Stimulated activated CD8-positive, alpha-beta memory T cell treated with anti-CD3 and anti-CD28 coated beads, Interleukin-7, amount 100 ng/mL, for 24 hours (primary cell): Measurements from ENCODE around the gene SLX1A.
A peak's percentile ranks its signal among the peaks of the same experiment; 100 is the strongest.
"Not testable (repeated sequence)": the region's sequence is repeated elsewhere in the genome, so short reads cannot be mapped to it uniquely, and the experiment has no call there.

Source experiments
- DNase-seq: peaks from one replicate; pipeline ENCODE4 v3.0.0-alpha.2; 2020; ENCODE audit warnings: low read depth

Gene SLX1A

DNA sequence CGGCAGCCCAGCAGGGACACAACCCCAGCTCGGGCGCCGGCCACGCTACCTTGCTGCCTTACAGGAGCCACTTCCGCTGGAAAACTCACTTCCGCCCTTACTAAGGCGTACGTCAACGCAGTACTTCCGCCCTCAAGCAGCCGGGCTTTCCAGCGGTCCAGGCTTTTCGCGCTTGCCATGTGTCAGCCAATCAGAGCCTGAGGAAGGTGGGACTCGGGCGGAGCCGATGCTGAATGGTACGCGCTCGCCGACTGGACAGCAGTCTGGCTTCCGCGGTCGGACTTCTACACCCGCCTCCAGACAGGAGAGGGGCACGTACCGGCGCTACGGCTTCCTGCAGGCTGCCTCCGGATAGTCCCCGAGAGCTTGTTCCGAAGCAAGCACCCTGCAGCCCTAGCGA is at the start of gene SLX1A, which contains the start of gene BOLA2B:
Gene SLX1A, plus strand, starts transcription at position 261 of the 400 bp plus-strand sequence. CDS start 210 bp downstream, outside the sequence.
Gene BOLA2B, minus strand, starts transcription at position 52 of the 400 bp plus-strand sequence. CDS start 71 bp downstream, outside the sequence.
- DNase-seq = not testable (repeated sequence)

DNA sequence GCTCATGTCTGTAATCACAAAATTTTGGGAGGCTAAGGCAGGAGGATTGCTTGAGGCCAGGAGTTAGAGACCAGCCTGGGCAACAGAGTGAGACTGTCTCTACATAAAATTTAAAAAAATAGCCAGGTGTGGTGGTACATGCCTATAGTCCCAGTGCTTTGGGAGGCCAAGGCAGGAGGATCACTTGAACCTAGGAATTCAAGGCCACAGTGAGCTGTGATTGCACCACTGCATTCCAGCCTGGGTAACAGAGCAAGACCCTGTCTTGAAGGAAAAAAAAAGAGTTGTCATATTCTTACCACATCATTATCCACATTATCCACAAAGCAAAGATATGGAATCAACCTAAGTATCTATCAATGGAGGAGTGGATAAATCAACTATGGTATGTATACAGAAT is 49.7 kb upstream of the SLX1A start:
- DNase-seq = no peak

DNA sequence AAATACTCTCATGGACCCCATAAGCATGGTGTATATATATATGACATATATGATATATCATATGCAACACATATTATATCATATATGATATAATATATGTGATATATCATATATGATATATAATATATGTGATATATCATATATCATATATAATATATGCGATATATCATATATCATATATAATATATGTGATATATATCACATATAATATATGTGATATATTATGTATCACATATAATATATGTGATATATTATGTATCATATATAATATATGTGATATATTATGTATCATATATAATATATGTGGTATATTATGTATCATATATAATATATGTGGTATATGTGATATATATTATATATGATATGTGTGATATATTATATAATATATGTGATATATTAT is 48.8 kb upstream of the SLX1A start:
- DNase-seq = no peak

DNA sequence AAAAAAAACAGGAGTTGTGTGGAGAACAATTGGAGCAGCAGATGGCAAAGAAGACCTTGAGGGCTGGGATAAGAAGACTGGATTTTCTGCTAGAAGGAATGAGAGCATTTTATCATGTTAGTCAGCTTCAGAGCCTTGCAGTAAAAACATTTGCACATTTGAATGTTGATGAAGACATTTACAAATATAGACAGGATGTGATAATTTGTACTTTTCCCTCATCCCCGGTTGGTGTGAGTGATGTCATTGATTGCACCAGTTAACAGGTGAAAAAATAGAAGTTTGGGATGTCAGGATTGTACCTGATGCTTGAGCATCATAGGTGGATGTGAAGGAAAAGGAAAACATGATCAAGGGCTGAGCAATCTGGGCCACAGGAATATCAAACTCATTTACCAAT is 48.0 kb upstream of the SLX1A start:
- no peak for DNase-seq

DNA sequence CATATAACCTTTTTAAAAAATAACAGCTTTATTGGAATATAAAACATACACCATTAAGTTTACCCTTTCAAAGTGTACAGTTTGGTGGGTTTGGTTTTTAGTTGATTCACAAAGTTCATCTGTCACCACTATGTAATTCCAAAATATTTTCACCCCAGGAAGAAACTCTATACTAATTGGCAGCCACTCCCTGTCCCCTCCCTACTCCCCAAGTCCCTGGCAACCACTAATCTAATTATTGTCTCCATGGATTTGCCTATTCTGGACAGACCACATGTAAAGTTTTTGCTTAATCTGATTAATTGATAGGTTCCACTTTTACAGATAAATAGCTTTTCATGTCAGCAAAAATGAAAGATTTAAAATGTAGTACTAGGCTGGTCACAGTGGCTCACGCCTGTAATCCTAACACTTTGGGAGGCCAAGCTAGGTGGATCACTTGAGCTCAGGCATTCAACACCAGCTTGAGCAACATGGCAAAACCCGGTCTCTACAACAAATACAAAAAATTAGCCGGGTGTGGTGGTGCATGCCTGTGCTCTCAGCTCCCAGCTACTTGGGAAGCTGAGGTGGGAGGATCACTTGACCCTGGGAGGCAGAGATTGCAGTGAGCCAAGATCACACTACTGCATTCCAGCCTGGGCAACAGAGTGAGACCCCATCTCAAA is 45.7 kb upstream of the SLX1A start:
- DNase-seq = no peak

DNA sequence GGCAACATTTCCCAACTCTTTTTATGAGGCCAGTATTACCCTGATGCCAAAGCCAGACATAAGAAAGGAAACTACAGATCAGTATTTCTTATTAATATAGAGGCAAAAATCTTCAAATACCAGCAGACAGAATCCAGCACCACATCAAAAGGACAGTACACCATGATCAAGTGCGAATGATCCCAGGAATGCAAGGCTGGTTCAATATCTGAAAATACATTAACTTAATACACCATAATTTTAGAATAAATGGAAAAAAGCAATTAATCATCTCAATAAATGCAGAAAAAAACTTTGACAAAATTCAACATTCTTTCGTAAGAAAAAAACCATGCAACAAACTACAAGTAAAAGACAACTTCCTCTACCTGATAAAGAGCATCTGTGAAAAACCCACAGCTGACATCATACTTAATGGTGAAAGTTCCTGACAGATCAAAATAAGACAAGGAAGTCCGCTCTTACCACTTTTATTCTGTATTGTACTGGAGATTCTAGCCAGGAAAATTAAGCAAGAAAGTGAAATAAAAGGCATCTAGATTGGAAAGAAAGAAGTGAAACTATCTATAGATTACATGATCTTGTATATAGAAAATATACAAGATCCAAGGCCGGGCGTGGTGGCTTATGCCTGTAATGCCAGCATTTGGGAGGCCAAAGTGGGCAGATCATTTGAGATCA is 44.3 kb upstream of the SLX1A start:
- DNase-seq = no peak

DNA sequence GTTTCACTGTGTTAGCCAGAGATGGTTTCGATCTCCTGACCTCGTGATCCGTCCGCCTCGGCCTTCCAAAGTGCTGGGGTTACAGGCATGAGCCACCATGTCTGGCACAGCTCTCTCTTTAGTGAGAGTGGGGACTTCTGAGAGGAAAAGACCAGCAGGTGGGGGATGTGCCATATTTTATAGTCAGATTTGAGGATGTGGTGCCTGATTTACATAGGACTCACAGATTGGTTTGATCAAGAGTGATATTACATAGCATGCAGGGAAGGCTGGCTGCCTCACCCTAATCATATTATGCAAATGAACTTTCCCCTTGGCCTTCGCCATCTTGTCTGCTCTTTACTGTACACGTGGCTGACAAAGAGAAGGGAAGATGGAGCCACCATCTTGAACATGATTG is 42.6 kb upstream of the SLX1A start:
- DNase-seq = no peak

DNA sequence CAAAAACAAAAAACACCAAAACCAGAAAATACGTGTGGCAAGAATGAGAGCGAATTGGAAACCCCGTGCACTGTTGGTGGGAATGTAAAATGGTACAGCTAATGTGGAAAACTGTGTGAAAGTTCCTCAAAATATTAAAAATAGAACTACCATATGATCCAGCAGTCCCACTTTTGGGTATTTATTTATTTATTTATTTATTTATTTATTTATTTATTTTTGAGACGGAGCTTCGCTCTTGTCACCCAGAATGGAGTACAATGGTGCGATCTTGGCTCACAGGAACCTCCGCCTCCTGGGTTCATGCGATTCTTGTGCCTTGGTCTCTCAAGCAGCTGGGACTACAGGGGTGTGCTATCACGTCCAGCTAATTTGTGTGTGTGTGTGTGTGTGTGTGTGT is 41.2 kb upstream of the SLX1A start:
- no peak for DNase-seq

DNA sequence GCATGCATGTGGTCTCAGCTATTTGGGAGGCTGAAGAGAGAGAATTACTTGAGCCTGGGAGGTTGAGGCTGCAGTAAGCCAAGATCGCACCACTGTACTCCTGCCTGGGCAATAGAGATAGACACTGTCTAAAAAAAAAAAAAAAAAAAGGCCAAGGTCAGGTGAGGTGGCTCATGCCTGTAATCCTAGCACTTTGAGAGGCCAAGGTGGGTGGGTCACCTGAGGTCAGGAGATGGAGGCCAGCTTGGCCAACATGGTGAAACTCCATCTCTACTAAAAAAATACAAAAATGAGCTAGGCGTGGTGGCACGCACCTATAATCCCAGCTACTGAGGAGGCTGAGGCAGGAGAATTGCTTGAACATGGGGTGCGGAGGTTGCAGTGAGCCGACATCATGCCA is 38.5 kb upstream of the SLX1A start:
- DNase-seq = no peak

DNA sequence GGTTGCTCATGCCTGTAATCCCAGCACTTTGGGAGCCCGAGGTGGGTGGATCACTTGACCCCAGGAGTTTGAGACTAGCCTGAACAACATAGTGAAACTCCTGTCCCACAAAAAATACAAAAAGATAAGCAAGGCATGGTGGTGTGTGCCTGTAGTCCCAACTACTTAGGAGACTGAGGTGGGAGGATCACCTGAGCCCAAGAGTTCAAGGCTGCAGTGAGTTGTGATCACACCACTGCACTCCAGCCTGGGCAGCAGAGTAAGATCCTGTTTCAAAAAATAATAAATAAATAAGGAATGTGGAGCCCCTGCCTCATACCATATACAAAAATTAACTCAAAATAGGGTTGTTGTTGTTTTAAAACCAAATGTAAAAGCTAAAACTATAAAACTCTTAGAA is 36.5 kb upstream of the SLX1A start:
- DNase-seq = no peak

DNA sequence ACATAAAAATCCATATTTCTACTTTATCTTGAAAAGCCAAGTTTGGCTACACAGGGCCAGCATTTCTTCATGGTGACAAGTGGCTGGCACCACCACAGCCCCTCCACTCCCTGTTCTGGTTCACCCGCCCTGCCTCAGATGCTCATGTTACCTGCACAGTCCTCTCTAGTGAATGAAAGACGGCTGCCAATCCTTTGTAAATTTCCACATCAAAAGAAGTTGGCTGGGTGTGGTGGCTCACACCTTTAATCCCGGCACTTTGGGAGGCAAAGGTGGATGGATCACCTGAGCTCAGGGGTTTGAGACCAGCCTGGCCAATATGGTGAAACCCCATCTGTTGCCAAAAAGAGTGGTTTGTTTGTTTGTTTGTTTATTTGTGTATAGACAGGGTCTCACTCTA is 30.1 kb upstream of the SLX1A start:
- DNase-seq = no peak

DNA sequence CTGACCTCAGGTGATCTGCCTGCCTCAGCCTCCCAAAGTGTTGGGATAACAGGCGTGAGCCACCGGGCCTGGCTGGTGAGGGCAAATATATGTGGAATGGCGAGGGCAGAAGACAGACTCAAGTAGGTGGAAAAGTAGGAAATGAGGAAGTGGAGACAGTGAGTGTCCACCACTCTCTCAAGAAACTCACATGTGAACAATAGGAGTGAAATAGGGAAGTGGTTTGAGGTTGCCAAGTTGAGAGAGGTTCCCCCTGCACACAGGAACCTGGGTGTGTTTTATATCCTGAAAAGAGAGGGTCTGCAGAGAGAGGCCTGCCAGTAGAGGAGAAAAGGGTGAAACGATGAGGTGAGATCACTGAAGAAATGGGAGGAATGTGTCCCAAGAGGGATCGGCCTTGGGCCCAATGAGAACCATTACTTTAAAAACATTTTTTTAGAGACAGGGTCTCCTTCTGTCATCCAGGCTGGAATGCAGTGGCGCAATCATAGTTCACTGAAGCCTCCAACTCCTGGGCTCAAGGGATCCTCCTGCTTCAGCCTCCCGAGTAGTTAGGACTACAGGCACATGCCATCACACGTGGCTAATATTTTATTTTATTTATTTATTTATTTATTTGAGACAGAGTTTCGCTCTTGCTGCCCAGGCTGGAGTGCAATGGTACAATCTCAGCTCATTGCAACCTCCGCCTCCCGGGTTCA is 27.3 kb upstream of the SLX1A start:
- DNase-seq = no peak

DNA sequence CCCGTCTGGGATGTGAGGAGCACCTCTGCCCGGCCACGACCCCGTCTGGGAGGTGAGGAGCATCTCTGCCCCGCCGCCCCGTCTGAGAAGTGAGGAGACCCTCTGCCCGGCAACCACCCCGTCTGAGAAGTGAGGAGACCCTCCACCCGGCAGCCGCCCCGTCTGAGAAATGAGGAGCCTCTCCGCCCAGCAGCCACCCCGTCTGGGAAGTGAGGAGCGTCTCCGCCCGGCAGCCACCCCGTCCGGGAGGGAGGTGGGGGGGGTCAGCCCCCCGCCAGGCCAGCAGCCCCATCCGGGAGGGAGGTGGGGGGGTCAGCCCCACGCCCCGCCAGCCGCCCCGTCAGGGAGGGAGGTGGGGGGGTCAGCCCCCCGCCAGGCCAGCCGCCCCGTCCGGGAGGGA is 24.9 kb upstream of the SLX1A start:
- not testable (repeated sequence) for DNase-seq

DNA sequence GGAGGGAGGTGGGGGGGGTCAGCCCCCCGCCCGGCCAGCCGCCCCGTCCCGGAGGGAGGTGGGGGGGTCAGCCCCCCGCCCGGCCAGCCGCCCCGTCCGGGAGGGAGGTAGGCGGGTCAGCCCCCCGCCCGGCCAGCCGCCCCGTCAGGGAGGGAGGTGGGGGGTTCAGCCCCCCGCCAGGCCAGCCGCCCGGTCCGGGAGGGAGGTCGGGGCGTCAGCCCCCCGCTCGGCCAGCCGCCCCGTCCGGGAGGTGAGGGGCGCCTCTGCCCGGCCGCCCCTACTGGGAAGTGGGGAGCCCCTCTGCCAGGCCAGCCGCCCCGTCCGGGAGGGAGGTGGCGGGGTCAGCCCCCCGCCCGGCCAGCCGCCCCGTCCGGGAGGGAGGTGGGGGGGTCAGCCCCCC is 24.3 kb upstream of the SLX1A start:
- not testable (repeated sequence) for DNase-seq

DNA sequence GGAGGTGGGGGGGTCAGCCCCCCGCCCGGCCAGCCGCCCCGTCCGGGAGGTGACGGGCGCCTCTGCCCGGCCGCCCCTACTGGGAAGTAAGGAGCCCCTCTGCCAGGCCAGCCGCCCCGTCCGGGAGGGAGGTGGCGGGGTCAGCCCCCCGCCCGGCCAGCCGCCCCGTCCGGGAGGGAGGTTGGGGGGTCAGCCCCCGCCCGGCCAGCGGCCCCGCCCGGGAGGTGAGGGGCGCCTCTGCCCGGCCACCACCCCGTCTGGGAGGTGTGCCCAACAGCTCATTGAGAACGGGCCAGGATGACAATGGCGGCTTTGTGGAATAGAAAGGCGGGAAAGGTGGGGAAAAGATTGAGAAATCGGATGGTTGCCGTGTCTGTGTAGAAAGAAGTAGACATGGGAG is 23.5 kb upstream of the SLX1A start:
- not testable (repeated sequence) for DNase-seq

DNA sequence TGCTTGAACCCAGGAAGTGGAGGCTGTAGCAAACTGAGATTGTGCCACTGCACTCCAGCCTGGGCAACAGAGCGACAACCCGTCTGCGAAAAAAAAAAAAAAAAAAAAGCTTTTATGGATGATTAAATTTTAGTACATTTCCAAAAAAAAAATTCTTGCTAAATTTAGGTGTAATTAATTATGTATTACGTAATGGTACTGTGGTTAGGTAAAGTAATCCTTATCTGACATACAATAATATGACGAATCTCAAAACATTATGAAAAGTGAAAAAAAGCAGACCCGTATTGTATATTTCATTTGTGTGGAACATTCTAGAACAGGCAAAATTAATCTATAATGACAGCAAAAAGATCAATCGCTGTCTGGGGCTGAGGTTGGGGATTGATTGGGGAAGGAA is 20.6 kb upstream of the SLX1A start:
- DNase-seq = no peak

DNA sequence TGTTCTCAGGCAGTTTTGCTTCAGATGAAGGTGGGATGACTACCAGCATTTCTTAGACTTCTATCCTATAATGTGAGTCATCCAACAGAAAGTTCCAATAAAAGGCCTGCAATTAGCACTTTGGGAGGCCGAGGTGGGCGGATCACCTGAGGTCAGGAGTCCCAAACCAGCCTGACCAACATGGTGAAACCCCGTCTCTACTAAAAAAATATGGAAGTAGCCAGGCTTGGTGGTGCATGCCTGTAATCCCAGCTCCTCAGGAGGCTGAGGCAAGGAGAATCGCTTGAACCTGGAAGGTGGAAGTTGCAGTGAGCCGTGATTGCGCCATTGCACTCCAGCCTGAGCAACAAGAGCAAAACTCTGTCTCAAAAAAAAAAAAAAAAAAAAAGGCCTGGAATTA is 16.8 kb upstream of the SLX1A start:
- DNase-seq = not testable (repeated sequence)

DNA sequence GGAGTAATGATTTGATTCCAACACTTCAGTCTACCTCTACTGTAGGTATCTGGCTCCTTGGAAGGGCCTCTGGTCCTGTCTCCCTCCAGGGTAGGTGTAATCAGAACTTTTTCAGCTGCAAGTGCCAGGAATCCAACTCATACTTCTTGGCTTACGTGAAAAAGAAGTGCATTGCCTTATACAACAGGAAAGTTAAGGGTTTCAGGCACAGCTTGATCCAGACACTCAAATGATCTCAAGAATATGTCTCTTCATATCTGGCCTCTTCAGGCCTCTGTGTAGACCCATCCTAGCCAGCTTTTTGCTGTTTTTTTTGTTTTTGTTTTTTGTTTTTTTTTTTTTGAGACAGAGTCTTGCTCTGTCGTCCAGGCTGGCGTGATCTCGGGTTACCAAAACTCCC is 14.5 kb upstream of the SLX1A start:
- no peak for DNase-seq

DNA sequence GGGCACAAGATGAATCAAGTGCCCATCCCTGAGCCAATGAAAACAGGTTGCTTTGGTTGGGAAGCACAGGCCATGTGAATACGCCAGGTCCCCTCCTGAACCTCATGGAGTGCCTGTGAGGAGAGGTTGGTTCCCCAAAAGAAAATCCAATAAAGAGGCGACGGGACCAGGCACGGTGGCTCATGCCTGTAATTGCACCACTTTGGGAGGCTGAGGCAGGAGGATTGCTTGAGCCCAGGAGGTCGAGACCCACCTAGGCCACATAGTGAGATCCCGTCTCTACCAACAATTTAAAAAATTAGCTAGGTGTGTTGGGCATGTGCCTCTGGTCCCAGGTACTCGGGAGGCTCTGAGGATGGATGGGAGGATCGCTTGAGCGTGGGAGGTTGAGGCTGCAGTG is 13.7 kb upstream of the SLX1A start:
- DNase-seq = no peak

DNA sequence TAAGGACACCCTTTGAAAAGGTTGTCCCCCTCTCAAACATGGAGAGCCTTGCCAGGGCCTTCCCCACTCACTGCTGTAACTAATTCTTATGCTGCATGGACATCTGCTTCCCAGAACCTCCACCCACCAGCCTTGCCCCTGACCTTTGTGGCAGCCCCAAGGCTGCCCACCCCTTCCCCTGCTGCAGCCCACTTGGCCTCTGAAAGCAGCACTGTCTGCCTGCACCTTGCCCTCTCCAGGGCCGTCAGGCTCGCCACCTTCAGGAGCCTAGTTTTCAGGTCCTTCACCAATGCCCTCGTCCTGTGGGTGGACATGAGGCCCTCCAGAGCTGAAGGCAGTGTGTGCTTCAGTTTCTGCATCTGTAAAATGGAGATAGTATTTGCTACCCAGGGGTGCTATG is 12.9 kb upstream of the SLX1A start:
- no peak for DNase-seq

DNA sequence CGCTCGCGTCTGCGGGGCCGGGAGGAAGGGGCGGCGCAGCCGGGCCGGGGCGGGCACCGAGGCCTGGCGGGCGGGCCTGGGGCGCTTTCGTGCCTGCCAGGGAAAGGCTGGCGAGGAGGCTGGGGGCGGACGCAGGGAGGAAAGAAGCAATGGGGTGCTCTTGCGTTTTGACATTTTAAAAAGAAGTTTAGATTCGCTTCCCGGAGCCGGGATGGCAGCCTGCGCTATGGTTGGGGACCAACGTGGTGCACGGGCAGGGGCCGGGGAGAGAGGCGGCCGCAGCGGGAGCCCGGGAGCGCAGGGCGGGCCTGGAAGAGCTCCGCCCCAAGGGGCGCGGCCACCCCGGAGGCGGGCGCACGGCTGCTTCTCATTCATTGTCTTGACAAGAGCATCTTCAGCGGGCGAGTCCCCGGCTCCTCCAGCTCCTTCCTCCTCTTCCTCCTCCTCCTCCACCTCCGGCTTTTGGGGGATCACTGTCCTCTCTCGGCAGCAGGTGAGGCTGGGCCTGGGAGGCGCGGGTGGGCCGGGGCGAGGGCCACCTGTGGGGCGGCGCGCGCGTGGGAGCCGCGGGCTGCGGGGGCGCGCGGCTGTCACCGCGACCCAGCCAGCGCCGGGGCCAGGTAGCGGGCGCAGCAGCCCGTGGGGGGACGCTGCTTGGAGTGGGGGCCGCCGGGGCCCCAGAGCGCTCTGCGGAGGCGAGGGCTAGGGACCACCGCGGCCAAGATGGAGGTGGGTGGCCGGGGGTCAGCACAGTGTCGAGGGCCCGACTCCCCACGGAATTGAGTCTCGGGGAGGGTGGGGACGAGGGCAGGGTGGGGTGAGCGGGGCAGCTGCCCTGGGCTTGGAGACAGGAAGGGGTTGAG is 10.2 kb upstream of the SLX1A start, which contains the start of gene CORO1A:
Gene CORO1A, plus strand, starts transcription at position 370 of the 863 bp plus-strand sequence. CDS start 1,608 bp downstream, outside the sequence.
- DNase-seq = peak; percentile 70
